ENCODE measurements around the gene ACBD7. TPM values are rescaled to one million over a fixed set of nuclear protein-coding genes. Genes with fewer than 3 reads are reported as not detected.

ACBD7 gene
- total RNA-seq, 1 experiment from 2014 or later, result 2.2 TPM

GRCh38 chr10:15027741-15028140, 60.8 kb downstream of the ACBD7 start:
- DNase-seq (ENCODE audit: extremely low read depth, low read depth), result no peak

Other genes starting within 250 kb of the ACBD7 start
- 13.5 and 16.3 TPM in 2 replicates for gene SUV39H2, start 209.9 kb downstream of the ACBD7 start, total RNA-seq (2014; rRNA removed; shearing (Covaris generic))
- gene DCLRE1C, start 134.7 kb downstream of the ACBD7 start, total RNA-seq (2014; rRNA removed; shearing (Covaris generic)), result 7.3 and 8.0 TPM in 2 replicates
- not detected in 2 replicates for gene MEIG1, start 129.4 kb downstream of the ACBD7 start, total RNA-seq (2014; rRNA removed; shearing (Covaris generic))
- 0.40 and 1.5 TPM in 2 replicates for gene OLAH, start 44.8 kb downstream of the ACBD7 start, total RNA-seq (2014; rRNA removed; shearing (Covaris generic))
- 19.7 and 21.1 TPM in 2 replicates for gene RPP38, start 8.6 kb upstream of the ACBD7 start, total RNA-seq (2014; rRNA removed; shearing (Covaris generic))
- gene NMT2, start 79.9 kb upstream of the ACBD7 start, total RNA-seq (2014; rRNA removed; shearing (Covaris generic)), result 16.9 and 17.5 TPM in 2 replicates